ENCODE measurements around the gene HTRA2.

Gene HTRA2

DNA sequence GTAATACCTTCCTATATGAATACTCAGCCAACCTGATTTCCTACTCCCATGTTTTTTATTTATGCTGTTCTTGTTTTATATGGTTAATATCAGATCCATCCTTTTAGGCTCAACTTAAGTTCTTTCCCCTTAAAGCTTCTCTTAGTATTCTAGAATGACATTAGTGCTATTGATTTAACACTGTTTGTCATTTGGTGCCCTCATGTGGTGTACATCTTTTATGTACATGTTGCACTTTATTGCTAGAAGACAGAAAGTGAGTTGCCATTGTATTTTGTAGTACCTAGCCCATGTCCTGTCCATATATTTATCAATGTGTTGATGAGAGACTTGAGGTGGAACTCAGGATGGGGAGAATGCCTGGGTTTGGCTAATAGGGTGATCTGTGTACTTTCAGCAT, 2.5 kb downstream of the HTRA2 start:
- TF ChIP-seq, protein P1, sequence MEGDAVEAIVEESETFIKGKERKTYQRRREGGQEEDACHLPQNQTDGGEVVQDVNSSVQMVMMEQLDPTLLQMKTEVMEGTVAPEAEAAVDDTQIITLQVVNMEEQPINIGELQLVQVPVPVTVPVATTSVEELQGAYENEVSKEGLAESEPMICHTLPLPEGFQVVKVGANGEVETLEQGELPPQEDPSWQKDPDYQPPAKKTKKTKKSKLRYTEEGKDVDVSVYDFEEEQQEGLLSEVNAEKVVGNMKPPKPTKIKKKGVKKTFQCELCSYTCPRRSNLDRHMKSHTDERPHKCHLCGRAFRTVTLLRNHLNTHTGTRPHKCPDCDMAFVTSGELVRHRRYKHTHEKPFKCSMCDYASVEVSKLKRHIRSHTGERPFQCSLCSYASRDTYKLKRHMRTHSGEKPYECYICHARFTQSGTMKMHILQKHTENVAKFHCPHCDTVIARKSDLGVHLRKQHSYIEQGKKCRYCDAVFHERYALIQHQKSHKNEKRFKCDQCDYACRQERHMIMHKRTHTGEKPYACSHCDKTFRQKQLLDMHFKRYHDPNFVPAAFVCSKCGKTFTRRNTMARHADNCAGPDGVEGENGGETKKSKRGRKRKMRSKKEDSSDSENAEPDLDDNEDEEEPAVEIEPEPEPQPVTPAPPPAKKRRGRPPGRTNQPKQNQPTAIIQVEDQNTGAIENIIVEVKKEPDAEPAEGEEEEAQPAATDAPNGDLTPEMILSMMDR (conservative IDR thresholded peaks at IDR 0.05; ENCODE audit: low read depth, low read length), result peak; percentile 25
- DNase-seq (ENCODE audit: low read depth), result no peak
- no peak overlapping the region for H3K4me3 ChIP-seq (ENCODE audit: low read length)

DNA sequence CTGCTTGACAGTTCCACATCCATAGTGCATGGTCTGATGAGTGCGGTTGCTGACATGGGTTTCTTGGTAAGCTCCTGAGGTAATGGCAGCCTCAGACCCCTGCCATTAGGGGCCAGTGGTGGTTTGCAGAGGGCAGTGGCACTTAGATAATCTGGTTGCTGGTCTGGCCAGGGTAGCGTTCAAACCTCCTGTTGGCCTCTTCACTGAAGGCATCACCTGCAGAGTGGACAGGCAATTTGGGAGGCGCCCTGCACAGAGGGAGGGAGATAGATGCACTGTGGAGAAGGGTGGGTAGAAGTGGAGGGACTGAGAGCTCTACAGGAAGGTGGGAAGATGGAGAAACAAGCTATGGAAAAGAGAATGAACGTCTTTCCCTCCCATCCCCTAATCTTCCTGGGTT, 3.7 kb downstream of the HTRA2 start:
- no peak overlapping the region for H3K4me3 ChIP-seq (ENCODE audit: low read length)
- TF ChIP-seq, protein P1 (conservative IDR thresholded peaks at IDR 0.05; ENCODE audit: low read depth, low read length), result no peak
- no peak for DNase-seq (ENCODE audit: low read depth)

DNA sequence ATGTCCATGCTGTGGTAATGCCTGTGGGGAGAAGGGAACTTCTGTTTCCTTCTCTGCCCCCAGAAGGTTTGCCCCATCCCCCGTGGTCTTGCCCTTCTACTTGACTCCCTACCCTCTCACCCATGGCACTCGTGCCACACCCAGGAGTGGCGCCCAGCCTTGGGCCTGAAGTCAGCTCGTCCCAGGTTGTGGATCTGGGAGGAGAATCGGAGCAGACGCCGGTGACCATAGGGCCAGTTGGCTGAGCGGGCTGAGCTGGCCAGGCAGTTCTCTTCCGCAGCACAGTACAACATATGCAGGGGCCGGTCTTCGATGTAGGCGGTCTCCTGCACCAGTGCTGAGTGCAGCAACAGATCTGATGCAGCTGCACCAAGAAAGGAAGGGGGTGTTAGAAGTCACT, 4.7 kb downstream of the HTRA2 start:
- TF ChIP-seq, protein P1 (conservative IDR thresholded peaks at IDR 0.05; ENCODE audit: low read depth, low read length), result no peak
- DNase-seq (ENCODE audit: low read depth), result no peak
- no peak overlapping the region for H3K4me3 ChIP-seq (ENCODE audit: low read length)

DNA sequence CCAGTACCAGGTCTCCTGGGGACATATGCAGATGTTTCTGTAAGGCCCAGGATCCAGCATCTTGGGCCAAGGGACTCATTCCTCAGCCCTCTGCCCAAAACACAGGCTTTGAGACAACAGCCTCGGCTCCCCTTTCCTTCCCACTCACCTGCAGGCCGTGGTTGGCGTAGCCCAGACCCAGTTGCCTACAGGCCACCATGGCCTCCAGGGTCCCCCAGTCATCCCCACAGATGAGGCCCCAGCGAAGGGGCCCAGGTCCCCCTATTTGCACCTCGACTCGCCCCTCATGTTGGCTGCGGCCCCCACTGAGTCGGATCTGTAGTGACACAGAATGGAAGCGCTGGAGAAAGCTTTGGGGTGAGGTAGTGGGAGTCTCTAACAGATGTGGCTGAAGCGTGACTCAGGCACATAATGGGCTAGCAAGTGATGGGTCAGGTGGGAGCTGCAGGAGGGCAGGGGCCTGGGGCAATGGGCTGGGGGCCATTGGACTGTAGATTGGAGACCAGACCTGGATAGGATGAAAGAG, 5.8 kb downstream of the HTRA2 start:
- TF ChIP-seq, protein P1 (conservative IDR thresholded peaks at IDR 0.05; ENCODE audit: low read depth, low read length), result no peak
- no peak overlapping the region for H3K4me3 ChIP-seq (ENCODE audit: low read length)
- DNase-seq (ENCODE audit: low read depth), result no peak

DNA sequence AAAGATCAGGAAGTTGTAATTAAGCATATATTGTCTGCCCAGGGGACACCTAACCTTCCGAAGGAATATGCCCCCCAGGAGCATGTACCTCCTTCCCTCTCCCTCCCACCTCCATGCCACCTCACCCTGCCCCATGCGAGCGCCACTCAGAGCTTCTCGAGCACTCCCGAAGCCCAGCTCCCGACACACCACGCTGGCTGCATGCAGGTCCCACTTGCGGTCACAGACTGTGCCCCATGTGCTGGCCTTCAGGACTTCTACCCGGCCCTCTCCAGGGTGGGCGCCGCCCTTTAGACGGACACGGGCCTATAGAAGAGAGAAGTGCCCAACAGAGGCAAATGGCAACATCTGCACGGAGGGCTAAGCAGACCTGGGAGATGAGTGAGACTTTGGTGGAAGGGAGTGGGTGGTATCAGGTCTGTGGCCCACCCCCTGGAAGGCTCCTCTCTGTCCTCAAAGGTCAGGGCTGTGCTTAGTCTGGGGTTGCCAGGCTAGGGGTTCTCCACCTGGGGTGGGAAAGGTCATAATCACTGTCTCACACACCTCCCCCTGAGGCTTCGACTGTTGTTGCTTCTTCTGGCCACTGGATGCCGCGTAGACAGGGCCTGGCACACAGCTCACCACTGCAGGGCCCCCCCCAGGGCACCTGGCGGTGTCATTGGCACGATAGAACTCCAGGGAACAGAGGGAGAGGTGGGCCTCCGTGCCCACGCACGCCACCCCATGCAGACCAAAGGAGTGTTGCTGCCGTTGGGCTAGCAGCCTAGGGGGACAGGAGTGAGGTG, 6.6 kb downstream of the HTRA2 start:
- TF ChIP-seq, protein P1 (conservative IDR thresholded peaks at IDR 0.05; ENCODE audit: low read depth, low read length), result no peak
- H3K4me3 ChIP-seq (ENCODE audit: low read length), result no peak overlapping the region
- DNase-seq (ENCODE audit: low read depth), result no peak

DNA sequence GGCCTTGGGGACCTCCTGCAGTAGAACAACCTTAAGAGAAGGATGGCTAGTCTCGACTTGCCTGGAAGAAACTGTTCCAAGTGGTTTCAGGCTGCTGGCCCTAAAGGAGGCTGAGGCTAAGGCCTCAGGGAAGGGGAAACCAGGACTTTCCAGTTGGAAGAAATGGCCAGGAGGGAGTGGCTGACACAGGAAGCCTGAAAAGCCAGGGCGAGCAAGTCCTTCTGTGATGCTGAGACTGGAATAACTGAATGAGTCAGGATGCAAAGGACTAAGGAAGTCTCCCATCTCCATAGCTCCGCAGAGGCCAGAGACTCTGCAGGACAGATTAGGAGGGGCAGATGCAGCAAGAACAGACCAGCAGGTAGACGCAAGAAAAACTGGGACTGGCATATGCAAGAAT, 7.4 kb downstream of the HTRA2 start:
- no peak for DNase-seq (ENCODE audit: low read depth)
- H3K4me3 ChIP-seq (ENCODE audit: low read length), result no peak overlapping the region
- TF ChIP-seq, protein P1 (conservative IDR thresholded peaks at IDR 0.05; ENCODE audit: low read depth, low read length), result no peak

DNA sequence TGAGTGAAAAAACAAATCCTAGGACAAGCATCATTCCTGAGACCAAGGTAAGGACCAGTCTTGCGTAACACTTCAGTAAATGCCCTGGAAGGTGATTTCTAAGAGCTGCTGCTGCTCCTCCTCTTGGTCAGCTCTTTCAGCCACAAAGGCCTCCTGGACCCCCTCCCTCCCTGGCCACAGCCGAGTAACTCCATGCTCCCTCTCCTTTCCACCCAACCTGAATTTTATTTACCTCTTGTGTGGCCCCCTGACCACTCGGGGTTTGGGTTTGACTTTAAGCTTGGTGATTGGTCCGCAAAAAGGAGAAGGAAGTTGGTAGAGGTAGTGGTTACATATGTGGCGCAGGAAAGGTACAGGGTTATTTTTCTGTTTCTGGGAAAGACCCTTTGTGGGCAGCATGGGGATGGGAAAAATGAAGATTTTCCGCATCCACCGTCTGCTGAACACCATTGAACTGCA, 9.2 kb downstream of the HTRA2 start:
- H3K4me3 ChIP-seq (ENCODE audit: low read length), result no peak overlapping the region
- DNase-seq (ENCODE audit: low read depth), result no peak
- TF ChIP-seq, protein P1 (conservative IDR thresholded peaks at IDR 0.05; ENCODE audit: low read depth, low read length), result no peak

Measured in retinal pigment epithelial cell (primary cell).